HEK293T (cell line): ENCODE results near the gene FOXR2.

Source experiments
- BHLHE40 ChIP-seq: fragments of 450-650 bp; IDR thresholded peaks from 2 replicates; pipeline ENCODE4 v1.6.1; 2016; ENCODE audit warnings: mild to moderate bottlenecking, moderate library complexity, borderline replicate concordance
- ELF4 ChIP-seq: fragments of 450-650 bp; IDR thresholded peaks from 2 replicates; pipeline ENCODE4 v1.6.1; 2017; ENCODE audit warnings: antibody characterized with exemption
- FOXA1 ChIP-seq: fragments of 450-650 bp; IDR thresholded peaks from 2 replicates; pipeline ENCODE4 v1.6.1; 2016; ENCODE audit warnings: mild to moderate bottlenecking
- FOXK2 ChIP-seq: fragments of 450-650 bp; IDR thresholded peaks from 2 replicates; pipeline ENCODE4 v1.6.1; 2016; ENCODE audit warnings: mild to moderate bottlenecking
- FOXM1 ChIP-seq: fragments of 450-650 bp; IDR thresholded peaks from 2 replicates; pipeline ENCODE4 v1.6.1; 2017; ENCODE audit warnings: mild to moderate bottlenecking, borderline replicate concordance
- HDGF ChIP-seq: fragments of 450-650 bp; IDR thresholded peaks from 2 replicates; pipeline ENCODE4 v1.6.1; 2017; ENCODE audit warnings: antibody characterized with exemption, borderline replicate concordance
- NFRKB ChIP-seq: fragments of 450-650 bp; IDR thresholded peaks from 2 replicates; pipeline ENCODE4 v1.6.1; 2016; ENCODE audit warnings: mild to moderate bottlenecking, moderate library complexity
- TARDBP ChIP-seq: fragments of 450-650 bp; IDR thresholded peaks from 2 replicates; pipeline ENCODE4 v1.6.1; 2016
- TF ChIP-seq, protein P1 (sequence below): fragments of 450-650 bp; IDR thresholded peaks from 2 replicates; pipeline ENCODE4 v1.6.1; 2016

DNA sequence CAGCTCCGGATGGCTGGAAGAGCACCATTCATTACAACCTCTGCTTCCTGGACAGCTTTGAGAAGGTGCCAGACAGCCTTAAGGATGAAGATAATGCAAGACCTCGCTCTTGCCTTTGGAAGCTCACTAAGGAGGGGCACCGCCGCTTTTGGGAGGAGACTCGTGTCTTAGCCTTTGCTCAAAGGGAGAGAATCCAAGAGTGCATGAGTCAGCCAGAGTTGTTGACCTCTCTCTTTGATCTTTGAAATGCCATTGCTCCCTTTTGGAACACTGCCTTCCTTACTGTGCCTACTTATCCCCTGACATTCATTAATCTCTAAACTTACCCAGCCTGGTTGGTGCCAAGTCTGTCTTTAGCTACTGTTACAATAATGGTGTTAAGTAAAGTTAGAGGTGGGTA is 1.2 kb downstream of the FOXR2 start:
- TF ChIP-seq HDGF (no peak), FOXK2 (no peak), FOXA1 (no peak), BHLHE40 (no peak), NFRKB (no peak), FOXM1 (no peak), ELF4 (no peak), TARDBP (no peak)
- TF ChIP-seq, protein P1, sequence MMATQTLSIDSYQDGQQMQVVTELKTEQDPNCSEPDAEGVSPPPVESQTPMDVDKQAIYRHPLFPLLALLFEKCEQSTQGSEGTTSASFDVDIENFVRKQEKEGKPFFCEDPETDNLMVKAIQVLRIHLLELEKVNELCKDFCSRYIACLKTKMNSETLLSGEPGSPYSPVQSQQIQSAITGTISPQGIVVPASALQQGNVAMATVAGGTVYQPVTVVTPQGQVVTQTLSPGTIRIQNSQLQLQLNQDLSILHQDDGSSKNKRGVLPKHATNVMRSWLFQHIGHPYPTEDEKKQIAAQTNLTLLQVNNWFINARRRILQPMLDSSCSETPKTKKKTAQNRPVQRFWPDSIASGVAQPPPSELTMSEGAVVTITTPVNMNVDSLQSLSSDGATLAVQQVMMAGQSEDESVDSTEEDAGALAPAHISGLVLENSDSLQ, result no peak
